HG02642 (cell line): ENCODE measurements around the gene EEFSEC.

Experiments used
- ATAC-seq: cut with Tn5 transposase; IDR thresholded peaks from one replicate; pipeline ENCODE4 v1.9.1; 2021; ENCODE audit warnings: mild to moderate bottlenecking; ENCODE audit not compliant: unreplicated experiment, poor library complexity

EEFSEC gene

DNA sequence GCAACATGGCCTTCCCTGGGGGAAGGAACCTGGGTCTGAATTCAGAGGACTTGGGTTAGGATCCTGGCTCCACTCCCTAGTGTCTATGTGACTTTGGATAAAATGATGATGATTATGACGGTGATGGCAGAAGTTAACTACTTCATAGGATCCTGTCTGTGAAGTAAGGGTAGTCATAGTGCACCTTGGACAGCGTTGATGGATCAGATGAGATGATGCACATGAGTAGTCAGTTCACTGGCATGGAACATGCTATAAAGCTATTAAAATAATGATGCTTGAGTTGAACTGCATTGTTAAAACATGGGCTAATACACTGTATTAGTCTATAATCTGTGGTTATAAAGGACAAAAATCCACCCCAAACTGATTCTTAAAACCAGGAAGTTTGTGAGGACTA is 62.0 kb downstream of the EEFSEC start:
- no peak for ATAC-seq

GRCh38 chr3:128215800-128216495 is 62.7 kb downstream of the EEFSEC start:
- ATAC-seq = no peak

GRCh38 chr3:128217702-128218547 is 64.6 kb downstream of the EEFSEC start:
- no peak for ATAC-seq

- no peak for ATAC-seq
Measured at GRCh38 chr3:128218548-128219257, 65.4 kb downstream of the EEFSEC start.

DNA sequence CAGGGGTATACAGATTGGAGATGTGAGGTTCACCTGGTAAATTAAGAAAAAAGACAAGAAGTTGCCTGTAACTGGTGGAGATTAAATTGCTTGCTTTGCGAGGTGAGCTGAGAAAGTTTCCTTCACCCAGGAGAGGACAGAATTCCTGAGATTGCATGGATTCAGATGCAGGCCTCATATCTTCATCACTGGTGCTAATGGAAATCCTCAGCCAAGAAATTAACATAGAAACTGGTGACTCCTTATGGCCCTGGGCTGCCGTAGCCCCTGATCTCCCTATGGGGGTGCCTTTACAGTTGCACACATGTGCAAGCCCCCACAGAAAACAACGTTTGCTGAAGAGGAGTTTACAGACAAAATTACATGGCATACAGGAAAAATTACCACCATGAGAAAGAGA is 68.0 kb downstream of the EEFSEC start:
- ATAC-seq = no peak

GRCh38 chr3:128222796-128223385 is 69.6 kb downstream of the EEFSEC start:
- ATAC-seq = no peak

DNA sequence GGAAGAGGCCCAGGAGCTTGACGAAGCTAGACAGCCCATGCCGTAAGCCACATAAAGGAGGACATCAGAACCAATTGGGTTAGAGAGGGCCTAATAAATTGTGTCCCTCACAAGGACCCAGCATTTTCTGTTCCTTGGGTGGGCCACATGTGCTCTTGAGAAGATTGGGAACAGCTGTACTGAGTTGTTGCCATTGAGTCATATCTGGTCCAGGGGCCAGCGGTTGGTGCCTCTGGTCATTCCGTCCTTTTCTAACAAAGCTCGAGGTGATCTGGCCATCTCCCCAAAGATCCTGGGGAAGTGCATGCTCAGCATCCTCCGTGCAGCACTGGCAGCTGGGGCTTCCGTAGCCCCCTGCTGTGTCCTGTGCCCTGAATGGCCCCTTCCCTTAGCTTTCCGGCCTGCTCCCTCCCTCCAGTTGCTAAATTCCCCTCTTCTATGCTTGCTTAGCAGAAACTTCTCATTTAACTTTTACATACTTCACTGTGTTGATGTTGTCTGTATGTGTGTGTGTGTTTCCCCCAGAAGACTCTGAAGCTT is 73.0 kb downstream of the EEFSEC start:
- no peak for ATAC-seq

- no peak for ATAC-seq
Measured at GRCh38 chr3:128226795-128227395, 73.6 kb downstream of the EEFSEC start.

DNA sequence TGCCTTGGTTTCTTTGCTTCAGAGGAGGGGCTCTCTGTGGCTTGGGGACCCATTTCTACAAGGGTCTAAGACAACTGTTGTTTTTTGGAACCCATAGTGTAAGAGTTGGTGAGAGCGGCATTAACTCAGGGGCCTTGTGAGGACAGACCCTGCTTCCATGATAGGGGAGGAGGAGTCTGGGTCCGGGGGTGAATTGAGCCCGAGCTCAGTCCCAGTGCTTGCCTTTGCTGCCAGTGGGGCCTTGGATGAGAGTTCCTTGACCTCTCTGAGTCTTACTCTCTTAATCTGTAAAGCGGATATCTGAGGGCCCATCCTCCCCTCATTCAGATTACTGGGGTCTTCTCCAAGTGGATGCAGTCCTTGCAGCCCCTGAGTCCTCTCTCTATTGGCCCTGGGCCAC is 74.2 kb downstream of the EEFSEC start:
- ATAC-seq = no peak

GRCh38 chr3:128228366-128228910 is 75.2 kb downstream of the EEFSEC start:
- ATAC-seq = no peak

GRCh38 chr3:128229106-128229857 is 76.0 kb downstream of the EEFSEC start:
- no peak for ATAC-seq

DNA sequence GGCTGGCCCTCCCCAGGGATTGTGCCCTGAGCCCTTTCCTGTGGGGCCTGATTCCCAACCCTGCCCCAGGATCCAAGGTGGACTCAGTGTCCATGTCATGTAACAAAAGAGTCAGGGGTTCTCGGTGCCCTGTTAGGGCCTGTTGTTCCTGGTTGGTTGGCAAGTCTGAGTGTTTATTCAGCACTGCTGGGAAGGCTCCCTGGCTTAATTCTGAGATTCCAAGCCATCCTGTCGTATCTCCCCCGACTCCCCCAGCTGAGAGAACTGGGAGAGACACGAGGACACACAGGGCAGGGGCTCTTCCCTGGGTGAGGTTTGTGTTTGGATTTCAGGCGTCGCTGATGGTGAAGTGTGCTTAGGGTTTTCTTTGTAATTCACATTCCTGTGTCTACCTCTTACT is 78.3 kb downstream of the EEFSEC start:
- no peak for ATAC-seq

- ATAC-seq = no peak
Measured at GRCh38 chr3:128232376-128233178, 79.3 kb downstream of the EEFSEC start.

- ATAC-seq = no peak
Measured at GRCh38 chr3:128235207-128235926, 82.1 kb downstream of the EEFSEC start.

- no peak for ATAC-seq
Measured at GRCh38 chr3:128236657-128237056, 83.4 kb downstream of the EEFSEC start.

GRCh38 chr3:128237348-128238183 is 84.3 kb downstream of the EEFSEC start:
- no peak for ATAC-seq

DNA sequence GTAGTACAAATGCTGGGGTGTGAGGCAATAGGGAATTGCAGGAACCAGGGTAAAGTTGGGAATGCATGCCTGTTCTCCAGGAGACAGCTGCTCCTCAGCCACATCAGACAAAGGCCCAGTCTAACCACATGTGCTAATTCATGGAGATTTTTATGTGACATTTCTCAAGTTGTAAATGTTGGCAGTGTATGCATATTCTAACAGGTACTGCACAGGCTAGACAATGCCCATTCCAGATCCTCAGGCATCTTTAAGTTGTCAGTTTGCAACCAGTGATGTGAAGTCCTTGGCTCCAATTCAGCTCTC is 84.9 kb downstream of the EEFSEC start:
- no peak for ATAC-seq
